ENCODE measurements around the gene PLD5. TPM values are rescaled to one million over a fixed set of nuclear protein-coding genes. Genes with fewer than 3 reads are reported as not detected.
"Not testable (repeated sequence)": the region's sequence is repeated elsewhere in the genome, so short reads cannot be mapped to it uniquely, and the experiment has no call there.

Gene PLD5
- polyA plus RNA-seq, 4 donors = 1.5 to 1.8 (median 1.5) TPM

- DNase-seq (ENCODE audit: low read depth in 4 of 4, low spot score in 3 of 4) = no peak
These were observed 437.8 kb downstream of the PLD5 start for GRCh38 chr1:242086706-242087105.

- DNase-seq (ENCODE audit: low read depth in 4 of 4, low spot score in 3 of 4) = no peak
These were observed 438.4 kb downstream of the PLD5 start for GRCh38 chr1:242086093-242086492.

DNA sequence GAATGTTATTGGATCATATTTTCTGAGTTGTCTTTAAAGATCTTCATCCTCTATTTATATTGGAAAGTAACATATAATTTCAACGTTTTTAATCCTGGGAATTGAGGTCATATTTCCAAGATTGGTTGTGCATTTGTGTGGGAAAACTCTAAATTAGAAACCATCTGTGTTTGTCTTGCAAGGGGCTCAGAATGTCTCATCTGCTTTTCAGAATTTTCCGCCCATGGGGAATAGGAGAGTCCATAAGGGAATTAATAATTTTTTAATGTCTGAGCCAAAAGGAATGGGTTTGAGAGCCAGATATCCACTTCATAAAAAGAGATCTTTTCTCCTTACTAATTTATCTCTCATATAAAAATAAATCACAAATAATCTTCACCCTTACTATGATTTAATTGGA is 440.8 kb downstream of the PLD5 start:
- no peak for DNase-seq (ENCODE audit: low read depth in 4 of 4, low spot score in 3 of 4)

DNA sequence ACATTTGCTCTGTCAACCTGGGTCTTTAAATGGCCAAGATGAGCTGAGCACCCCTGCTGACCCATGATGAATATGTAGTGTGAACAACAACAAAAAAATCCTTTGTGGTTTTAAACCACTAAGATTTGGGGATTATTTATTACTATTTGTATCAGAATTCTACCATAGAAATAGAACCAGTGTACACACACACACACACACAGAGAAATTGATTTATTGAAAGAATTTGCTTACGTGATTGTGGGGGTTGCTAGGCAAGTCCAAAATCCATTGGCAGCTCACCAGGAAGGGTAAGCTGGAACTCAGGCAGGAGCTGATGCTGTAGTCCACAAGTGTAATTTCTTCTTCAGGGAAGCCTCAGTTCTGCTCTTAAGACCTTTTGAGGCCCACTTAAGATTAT is 443.1 kb downstream of the PLD5 start:
- DNase-seq (ENCODE audit: low read depth in 4 of 4, low spot score in 3 of 4) = no peak

DNA sequence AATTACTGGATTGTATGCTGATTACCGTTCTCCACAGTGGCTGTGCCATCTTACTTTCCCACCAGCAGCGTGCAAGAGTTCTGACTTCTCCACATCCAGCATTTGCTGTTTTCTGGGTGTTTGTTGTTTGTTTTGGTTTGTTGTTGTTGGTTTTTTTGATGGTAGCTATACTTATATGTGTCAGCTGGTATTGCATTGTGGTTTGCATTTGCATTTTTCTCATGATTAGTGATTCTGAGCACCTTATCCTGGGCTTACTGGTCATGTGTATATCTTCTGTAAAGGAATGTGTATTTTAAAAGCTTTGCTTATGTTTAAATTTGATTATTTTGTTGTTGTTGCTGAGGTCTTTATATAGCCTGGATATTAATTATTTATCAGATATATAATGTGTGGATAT is 458.7 kb downstream of the PLD5 start:
- DNase-seq (ENCODE audit: low read depth in 4 of 4, low spot score in 3 of 4) = no peak

- DNase-seq (ENCODE audit: low read depth in 4 of 4, low spot score in 3 of 4) = no peak
These were observed 462.2 kb downstream of the PLD5 start for GRCh38 chr1:242062271-242062670.

DNA sequence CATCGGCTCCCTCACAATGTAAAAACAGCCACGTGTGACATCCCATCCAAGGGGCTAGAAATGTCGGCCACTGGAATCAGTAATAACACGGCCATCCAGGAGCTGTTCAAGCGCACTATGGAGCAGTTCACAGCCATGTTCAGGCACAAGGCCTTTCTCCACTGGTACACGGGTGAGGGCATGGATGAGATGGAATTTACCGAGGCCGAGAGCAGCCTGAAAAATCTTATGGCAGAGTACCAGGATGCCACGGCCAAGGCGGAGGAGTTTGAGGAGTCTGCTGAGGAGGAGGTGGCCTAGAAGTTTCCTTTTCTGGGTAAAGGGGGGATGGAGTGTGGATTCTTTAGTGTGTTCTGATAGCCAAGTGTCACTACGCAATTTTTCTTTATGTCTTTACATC is 464.5 kb downstream of the PLD5 start:
- DNase-seq (ENCODE audit: low read depth in 4 of 4, low spot score in 3 of 4) = no peak

DNA sequence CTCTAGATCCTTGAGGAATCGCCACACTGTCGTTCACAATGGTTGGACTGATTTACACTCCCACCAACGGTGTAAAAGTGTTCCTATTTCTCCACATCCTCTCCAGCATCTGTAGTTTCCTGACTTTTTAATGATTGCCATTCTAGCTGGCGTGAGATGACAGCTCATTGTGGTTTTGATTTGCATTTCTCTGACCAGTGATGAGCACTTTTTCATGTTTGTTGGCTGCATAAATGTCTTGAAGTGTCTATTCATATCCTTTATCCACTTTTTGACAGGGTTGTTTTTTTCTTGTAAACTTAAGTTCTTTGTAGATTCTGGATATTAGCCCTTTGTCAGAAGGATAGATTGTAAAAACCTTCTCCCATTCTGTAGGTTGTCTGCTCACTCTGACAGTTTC is 465.9 kb downstream of the PLD5 start:
- DNase-seq (ENCODE audit: low read depth in 4 of 4, low spot score in 3 of 4) = not testable (repeated sequence)

DNA sequence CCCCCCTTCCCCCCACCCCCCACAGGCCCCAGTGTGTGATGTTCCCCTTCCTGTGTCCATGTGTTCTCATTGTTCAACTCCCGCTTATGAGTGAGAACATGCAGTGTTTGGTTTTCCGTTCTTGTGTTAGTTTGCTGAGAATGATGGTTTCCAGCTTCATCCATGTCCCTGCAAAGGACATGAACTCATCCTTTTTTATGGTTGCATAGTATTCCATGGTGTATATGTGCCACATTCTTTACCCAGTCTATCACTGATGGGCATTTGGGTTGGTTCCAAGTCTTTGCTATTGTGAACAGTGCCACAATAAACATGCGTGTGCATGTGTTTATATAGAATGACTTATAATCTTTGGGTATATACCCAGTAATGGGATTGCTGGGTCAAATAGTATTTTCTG is 466.3 kb downstream of the PLD5 start:
- not testable (repeated sequence) for DNase-seq (ENCODE audit: low read depth in 4 of 4, low spot score in 3 of 4)

DNA sequence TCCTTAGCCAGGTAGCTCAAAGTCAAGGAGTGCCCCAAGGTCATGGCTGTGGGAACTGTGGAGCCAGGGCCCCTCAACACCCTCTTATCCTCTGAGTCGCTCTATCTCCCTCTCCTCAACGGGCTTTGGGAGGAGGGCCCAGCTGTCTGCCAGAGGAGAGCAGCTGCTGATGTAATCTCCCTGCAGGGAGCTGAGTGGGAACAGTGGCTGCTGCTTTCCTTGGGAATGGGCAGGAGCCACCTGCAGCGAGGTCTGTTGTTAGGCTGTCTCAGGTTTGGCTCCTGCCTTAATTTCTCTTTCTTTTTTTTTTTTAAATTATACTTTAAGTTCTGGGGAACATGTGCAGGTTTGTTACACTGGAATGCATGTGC is 466.8 kb downstream of the PLD5 start:
- DNase-seq (ENCODE audit: low read depth in 4 of 4, low spot score in 3 of 4) = no peak

GRCh38 chr1:242056988-242057744 is 467.3 kb downstream of the PLD5 start:
- DNase-seq (ENCODE audit: low read depth in 4 of 4, low spot score in 3 of 4) = no peak

DNA sequence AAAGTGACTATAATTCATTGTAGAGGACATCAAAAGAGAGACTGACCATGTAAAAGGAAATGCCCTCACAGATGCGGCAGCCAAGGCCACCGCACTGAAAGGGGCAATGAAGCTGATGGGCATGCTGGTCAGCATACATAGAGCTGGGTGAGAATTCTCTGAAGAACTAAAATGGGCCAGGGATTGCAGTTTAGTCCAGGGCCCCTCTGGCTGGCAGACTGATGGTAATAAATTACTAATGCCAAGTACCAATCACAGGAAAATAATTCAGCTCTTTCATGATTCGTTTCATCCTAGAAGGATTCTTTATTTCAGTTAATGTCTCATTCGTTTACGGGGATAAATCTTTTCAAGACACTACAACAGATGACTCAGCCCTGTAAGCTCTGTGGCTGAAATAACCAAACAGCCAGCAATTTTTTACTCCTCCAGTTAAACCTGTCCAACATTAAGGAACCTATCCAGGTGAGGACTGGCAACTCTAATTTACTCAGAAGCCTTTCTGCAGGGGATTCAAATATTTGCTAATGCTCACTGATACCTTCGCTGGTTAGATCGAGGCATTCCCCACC is 468.7 kb downstream of the PLD5 start:
- no peak for DNase-seq (ENCODE audit: low read depth in 4 of 4, low spot score in 3 of 4)

DNA sequence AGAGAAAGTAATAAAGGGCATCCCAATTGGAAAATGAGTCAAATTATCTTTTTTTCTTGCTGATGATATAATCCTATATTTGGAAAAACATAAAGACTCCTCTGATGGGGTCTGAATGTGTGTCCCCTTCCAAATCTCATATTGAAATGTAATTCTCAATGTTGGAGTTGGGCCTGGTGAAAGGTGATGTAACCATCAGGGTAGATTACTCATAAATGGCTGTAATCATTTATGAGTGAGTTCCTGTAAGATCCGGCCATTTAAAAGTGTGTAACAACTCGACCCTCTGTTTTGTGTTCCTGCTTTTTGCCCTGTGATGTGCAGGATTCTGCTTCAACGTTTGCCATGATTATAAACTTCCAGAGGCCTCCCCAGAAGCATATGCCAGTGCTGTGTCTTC is 481.3 kb downstream of the PLD5 start:
- DNase-seq (ENCODE audit: low read depth in 4 of 4, low spot score in 3 of 4) = no peak

DNA sequence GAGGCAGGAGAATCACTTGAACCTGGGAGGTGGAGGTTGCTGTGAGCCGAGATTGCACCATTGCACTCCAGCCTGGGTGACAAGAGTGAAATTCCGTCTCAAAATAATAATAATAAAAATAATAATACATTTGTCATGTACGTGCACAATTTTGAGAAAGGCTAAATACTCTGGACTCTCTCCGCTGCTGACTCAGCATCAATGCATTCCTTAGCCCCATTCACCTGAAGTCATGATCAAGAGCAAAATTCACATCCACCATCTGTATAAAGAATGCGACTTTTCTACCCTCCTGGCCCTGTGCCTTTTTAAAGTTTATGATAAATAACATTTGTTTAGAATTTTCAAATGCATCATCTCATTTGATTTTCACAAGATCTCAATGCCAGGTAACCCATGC is 490.1 kb downstream of the PLD5 start:
- no peak for DNase-seq (ENCODE audit: low read depth in 4 of 4, low spot score in 3 of 4)

DNA sequence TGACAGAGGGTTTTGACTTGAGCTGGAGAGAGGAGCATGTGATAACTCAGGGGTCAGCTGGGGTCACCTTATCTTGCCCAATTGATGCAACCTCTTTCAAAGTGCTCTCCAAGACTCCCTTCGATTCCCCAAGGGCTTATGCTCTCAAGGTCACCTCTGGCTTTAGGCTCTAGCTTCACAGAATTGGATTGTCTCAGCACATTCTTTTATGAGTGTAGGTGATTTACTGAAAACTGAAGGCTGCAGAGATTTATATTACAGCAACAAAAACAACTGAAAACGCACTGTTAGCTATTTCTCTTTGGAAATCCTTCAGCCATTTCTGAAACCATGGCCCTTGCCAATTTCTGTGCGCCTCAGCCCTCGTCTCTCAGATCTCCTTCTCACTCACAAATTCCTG is 491.1 kb downstream of the PLD5 start:
- peak in 1 of 4 donors; percentile 11 for DNase-seq (ENCODE audit: low read depth in 4 of 4, low spot score in 3 of 4)
